GM12864 (cell line): ENCODE results near the gene ZBTB42.
"Not testable (repeated sequence)": the region's sequence is repeated elsewhere in the genome, so short reads cannot be mapped to it uniquely, and the experiment has no call there.

Source experiments
- DNase-seq: peaks from one replicate; pipeline ENCODE4 v3.0.0-alpha.2; 2011; ENCODE audit warnings: low read depth
- H3K4me3 ChIP-seq: 2 replicates; pipeline ENCODE4 v1.5.1; 2011; ENCODE audit warnings: mild to moderate bottlenecking, low read depth, low read length, control low read depth
- TF ChIP-seq, protein P1 (sequence below): IDR thresholded peaks from 2 replicates; pipeline ENCODE4 v1.5.1; 2011; ENCODE audit warnings: low read depth, mild to moderate bottlenecking, moderate library complexity, low read length, control low read depth, inconsistent platforms; ENCODE audit errors: missing control alignments

Gene ZBTB42

DNA sequence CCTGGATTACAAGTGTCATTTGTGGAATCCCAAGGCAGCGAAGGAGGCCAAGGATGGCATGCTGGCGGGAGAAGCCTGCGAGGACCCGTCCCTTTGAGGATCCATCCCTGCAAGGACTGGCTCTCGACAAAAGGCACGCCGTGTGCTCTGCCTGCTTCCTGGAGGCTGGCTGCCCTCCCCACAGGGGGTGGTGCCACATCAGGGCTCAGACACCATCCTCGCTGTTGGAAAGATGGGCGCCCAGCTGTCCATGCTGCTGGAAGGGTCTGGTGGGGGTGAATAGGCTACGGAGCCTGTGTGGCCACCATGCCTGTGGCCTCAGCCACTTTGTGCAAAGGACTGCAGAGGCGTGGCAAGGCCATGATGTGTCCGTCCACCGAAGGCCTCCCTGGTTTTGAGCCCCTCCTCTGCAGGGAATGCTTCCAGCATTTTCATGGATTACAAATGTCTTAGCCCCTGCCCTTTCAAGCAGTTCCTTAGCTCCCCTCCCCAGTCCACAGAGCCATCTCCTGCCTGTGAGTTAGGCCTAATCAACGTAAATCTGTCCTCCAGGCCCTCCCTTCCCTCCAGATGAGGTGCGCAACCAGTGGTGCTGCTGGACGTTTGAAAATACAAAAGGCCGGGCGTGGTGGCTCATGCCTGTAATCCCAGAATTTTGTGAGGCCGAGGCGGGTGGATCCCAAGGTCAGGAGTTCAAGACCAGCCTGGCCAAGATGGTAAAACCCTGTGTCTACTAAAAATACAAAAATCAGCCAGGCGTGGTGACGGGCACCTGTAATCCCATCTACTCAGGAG is 22.1 kb downstream of the ZBTB42 start:
- TF ChIP-seq, protein P1, sequence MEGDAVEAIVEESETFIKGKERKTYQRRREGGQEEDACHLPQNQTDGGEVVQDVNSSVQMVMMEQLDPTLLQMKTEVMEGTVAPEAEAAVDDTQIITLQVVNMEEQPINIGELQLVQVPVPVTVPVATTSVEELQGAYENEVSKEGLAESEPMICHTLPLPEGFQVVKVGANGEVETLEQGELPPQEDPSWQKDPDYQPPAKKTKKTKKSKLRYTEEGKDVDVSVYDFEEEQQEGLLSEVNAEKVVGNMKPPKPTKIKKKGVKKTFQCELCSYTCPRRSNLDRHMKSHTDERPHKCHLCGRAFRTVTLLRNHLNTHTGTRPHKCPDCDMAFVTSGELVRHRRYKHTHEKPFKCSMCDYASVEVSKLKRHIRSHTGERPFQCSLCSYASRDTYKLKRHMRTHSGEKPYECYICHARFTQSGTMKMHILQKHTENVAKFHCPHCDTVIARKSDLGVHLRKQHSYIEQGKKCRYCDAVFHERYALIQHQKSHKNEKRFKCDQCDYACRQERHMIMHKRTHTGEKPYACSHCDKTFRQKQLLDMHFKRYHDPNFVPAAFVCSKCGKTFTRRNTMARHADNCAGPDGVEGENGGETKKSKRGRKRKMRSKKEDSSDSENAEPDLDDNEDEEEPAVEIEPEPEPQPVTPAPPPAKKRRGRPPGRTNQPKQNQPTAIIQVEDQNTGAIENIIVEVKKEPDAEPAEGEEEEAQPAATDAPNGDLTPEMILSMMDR: no peak
- DNase-seq: no peak
- H3K4me3 ChIP-seq: no peak overlapping the region

DNA sequence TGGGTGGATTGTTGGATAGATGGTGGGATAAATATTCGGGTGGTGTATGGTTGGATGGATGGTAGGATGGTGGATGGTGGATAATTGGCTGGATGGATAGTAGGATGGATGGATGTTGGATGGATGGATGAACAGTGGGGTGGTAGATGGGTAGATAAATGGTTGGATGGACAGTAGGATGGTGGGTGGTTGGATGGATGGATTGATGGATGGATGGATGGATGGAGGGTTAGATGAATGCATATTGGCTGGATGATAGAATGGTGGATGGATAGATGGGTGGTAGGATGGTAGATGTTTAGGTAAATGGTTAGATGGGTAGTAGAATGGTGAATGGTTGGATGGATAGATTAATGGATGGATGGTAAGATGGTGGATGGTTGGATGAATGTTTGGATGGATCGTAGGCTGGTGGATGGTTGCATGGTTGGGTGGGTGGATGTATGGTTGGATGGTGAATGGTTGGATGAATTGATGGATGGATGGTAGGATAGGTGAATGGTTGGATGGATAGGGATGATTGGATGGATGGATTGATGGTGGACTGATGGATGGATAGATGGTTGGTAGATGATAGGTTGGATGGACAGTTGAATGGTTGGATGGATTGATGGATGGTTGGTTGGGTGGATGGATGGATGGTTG is 23.6 kb downstream of the ZBTB42 start:
- no peak overlapping the region for H3K4me3 ChIP-seq
- TF ChIP-seq, protein P1: no peak
- DNase-seq: no peak

- no peak for DNase-seq
- TF ChIP-seq, protein P1: peak; percentile 58
- H3K4me3 ChIP-seq: peak overlapping the region; percentile 46
Measured at GRCh38 chr14:104826189-104826860, 25.4 kb downstream of the ZBTB42 start.

DNA sequence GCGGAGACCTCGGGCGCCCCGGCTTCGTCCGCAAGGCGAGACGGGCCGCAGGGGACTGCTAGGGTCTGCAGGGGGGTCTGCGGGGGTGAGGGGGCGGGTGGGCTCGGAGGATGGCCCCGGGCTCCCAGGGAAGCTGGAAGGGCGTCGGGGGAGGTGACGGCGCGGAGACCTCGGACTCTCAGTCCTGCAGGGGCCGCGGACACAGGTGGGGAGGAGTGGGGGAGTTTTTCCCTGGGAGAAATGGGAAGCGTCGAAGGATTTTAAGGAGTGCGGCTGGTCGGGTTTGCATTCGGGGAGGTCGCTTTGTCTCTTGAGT is 25.9 kb downstream of the ZBTB42 start:
- DNase-seq: no peak
- no peak overlapping the region for H3K4me3 ChIP-seq
- TF ChIP-seq, protein P1: no peak

DNA sequence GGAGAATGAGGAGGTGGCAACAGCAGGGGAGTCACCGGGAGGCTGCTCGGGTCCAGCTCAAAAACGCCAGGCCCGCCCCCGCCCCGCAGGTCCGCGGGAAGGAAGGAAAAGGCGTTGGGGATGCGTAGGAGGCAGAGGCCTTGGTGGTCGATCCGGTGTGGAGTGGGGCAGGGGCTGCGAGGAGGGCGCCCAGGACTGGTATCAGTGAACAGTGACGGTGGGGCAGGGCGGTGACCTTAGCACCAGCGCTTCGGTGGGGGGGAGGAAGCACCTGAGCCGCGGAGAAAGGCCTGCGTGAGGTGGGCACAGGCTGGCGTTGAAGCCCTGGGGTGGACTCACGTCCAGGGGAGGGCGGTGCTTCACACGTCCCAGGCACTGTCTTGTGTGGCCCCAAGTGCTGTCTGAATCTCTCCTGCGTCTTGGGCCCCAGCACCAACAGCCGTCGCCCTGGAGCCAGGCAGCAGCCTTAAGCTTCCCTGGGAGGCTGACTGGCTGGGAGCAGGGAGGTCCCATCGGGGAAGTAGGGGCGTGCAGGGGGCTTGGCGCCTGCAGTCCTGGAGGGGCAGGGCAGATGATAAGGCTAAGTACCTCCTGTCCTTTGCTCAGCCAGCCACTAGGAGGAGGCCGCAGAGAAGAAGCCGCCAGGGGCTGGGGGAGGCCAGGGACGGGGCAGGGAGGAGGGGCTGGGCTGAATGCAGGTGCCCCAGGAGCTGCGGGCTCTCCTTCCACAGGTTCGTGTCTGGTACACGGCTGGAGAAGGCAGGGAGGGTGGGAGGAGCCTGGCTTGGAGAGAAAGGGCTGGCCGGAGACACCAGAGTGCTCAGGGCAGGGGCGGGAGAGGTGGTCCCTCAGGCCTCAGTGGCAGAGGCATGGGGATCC is 26.5 kb downstream of the ZBTB42 start:
- no peak overlapping the region for H3K4me3 ChIP-seq
- DNase-seq: no peak
- TF ChIP-seq, protein P1: peak; percentile 62

- TF ChIP-seq, protein P1: no peak
- no peak overlapping the region for H3K4me3 ChIP-seq
- DNase-seq: no peak
Measured at GRCh38 chr14:104830781-104831180, 29.9 kb downstream of the ZBTB42 start.

- not testable (repeated sequence) for DNase-seq, H3K4me3 ChIP-seq
Measured at GRCh38 chr14:104836171-104836935, 35.5 kb downstream of the ZBTB42 start.
